ENCODE results near the gene CFAP77. TPM values are rescaled to one million over a fixed set of nuclear protein-coding genes. Genes with fewer than 3 reads are reported as not detected.

CFAP77 gene
- total RNA-seq, 6 donors from 2014 or later: 0.78 to 16.7 (median 2.7) TPM; not detected in 1

- 57 to 65% methylated on average over 7 of the region's 7 CpGs for WGBS, 2 donors
- Histone ChIP-seq H3K27me3 (peaks cover 0 to 4% (median 0%) of the 10 kb centered on the region in 4 donors), H3K4me1 (no peaks in the 10 kb centered on the region), H3K27ac (no peak overlapping the region), H3K36me3 (no peaks in the 10 kb centered on the region), H3K4me3 (no peak overlapping the region), H3K9me3 (no peaks in the 10 kb centered on the region)
- no peak for DNase-seq
- ATAC-seq (ENCODE audit: low FRiP score in 2 of 2): no peak
- TF ChIP-seq POLR2AphosphoS5 (IDR thresholded peaks at IDR 0.05) (no peak), POLR2A (IDR thresholded peaks at IDR 0.05) (no peak), EP300 (IDR thresholded peaks at IDR 0.05) (no peak), CTCF (IDR thresholded peaks at IDR 0.05) (no peak)
These were observed 77.4 kb downstream of the CFAP77 start for GRCh38 chr9:132487351-132487791.

- no peak for ATAC-seq (ENCODE audit: low FRiP score in 2 of 2)
- no peak for TF ChIP-seq CTCF (IDR thresholded peaks at IDR 0.05)
- TF ChIP-seq POLR2A (IDR thresholded peaks at IDR 0.05): no peak
- TF ChIP-seq POLR2AphosphoS5 (IDR thresholded peaks at IDR 0.05): no peak
- TF ChIP-seq EP300 (IDR thresholded peaks at IDR 0.05): no peak
- H3K27me3 ChIP-seq: peaks cover 0 to 4% (median 0%) of the 10 kb centered on the region in 4 donors
These were observed 78.0 kb downstream of the CFAP77 start for GRCh38 chr9:132487980-132488535.

GRCh38 chr9:132488626-132489025 lies 78.6 kb downstream of the CFAP77 start:
- peaks cover 0 to 4% (median 0%) of the 10 kb centered on the region in 4 donors for H3K27me3 ChIP-seq
- H3K9me3 ChIP-seq: no peaks in the 10 kb centered on the region
- TF ChIP-seq POLR2A (IDR thresholded peaks at IDR 0.05) (no peak), EP300 (IDR thresholded peaks at IDR 0.05) (no peak), CTCF (IDR thresholded peaks at IDR 0.05) (no peak), POLR2AphosphoS5 (IDR thresholded peaks at IDR 0.05) (no peak)
- no peak overlapping the region for H3K4me3 ChIP-seq
- ATAC-seq (ENCODE audit: low FRiP score in 2 of 2) (no peak), DNase-seq (no peak)
- WGBS, 2 donors: 41 to 48% methylated on average over 5 to 9 of the region's 9 CpGs
- H3K36me3 ChIP-seq: no peaks in the 10 kb centered on the region
- no peaks in the 10 kb centered on the region for H3K4me1 ChIP-seq
- no peak overlapping the region for H3K27ac ChIP-seq

More at GRCh38 chr9:132487980-132488535, 78.0 kb downstream of the CFAP77 start:
- Histone ChIP-seq H3K9me3 (no peaks in the 10 kb centered on the region), H3K27ac (no peak overlapping the region), H3K4me1 (no peaks in the 10 kb centered on the region), H3K36me3 (no peaks in the 10 kb centered on the region), H3K4me3 (no peak overlapping the region)
- DNase-seq: no peak
- 26 to 31% methylated on average over 7 of the region's 7 CpGs for WGBS, 2 donors

GRCh38 chr9:132489536-132489935 lies 79.5 kb downstream of the CFAP77 start:
- no peak overlapping the region for H3K27ac ChIP-seq
- H3K27me3 ChIP-seq: peaks cover 0 to 4% (median 0%) of the 10 kb centered on the region in 4 donors
- TF ChIP-seq POLR2A (IDR thresholded peaks at IDR 0.05): no peak
- no peak for TF ChIP-seq EP300 (IDR thresholded peaks at IDR 0.05)
- TF ChIP-seq CTCF (IDR thresholded peaks at IDR 0.05): no peak
- TF ChIP-seq POLR2AphosphoS5 (IDR thresholded peaks at IDR 0.05): no peak
- WGBS, 2 donors: 70 to 81% methylated on average over 7 to 9 of the region's 9 CpGs
- ATAC-seq (ENCODE audit: low FRiP score in 2 of 2) (no peak), DNase-seq (no peak)
- H3K4me3 ChIP-seq: no peak overlapping the region
- no peaks in the 10 kb centered on the region for H3K4me1 ChIP-seq
- H3K9me3 ChIP-seq: no peaks in the 10 kb centered on the region
- no peaks in the 10 kb centered on the region for H3K36me3 ChIP-seq

GRCh38 chr9:132494857-132495256 lies 84.8 kb downstream of the CFAP77 start:
- TF ChIP-seq POLR2AphosphoS5 (IDR thresholded peaks at IDR 0.05) (no peak), CTCF (IDR thresholded peaks at IDR 0.05) (no peak), POLR2A (IDR thresholded peaks at IDR 0.05) (no peak), EP300 (IDR thresholded peaks at IDR 0.05) (no peak)
- ATAC-seq (ENCODE audit: low FRiP score in 2 of 2) (no peak), DNase-seq (no peak)
- WGBS, 2 donors: 63 to 73% methylated on average over 2 of the region's 2 CpGs
- Histone ChIP-seq H3K27ac (no peak overlapping the region), H3K4me3 (no peak overlapping the region), H3K9me3 (no peaks in the 10 kb centered on the region), H3K27me3 (no peaks in the 10 kb centered on the region), H3K4me1 (no peaks in the 10 kb centered on the region), H3K36me3 (no peaks in the 10 kb centered on the region)
